Kidney epithelial cell (primary cell): ENCODE results near the gene NUP155. TPM values are rescaled to one million over a fixed set of nuclear protein-coding genes. Genes with fewer than 3 reads are reported as not detected.

Experiments
- DNase-seq: peaks from one replicate; pipeline ENCODE4 v3.0.0-alpha.2; 2010; ENCODE audit warnings: low read depth
- H3K27me3 ChIP-seq: 2 replicates; pipeline ENCODE4 v1.6.0; 2011; ENCODE audit warnings: low read length; ENCODE audit not compliant: control insufficient read depth, insufficient read depth
- H3K36me3 ChIP-seq: 2 replicates; pipeline ENCODE4 v1.5.1; 2011; ENCODE audit warnings: low read length; ENCODE audit not compliant: control insufficient read depth, insufficient read depth
- H3K4me3 ChIP-seq: 2 replicates; pipeline ENCODE4 v1.5.1; 2011; ENCODE audit warnings: low read depth, mild to moderate bottlenecking, control low read depth, low read length
- total RNA-seq: library from RNA; depleted of rRNA; stranded (reverse); fragments of >200 nt; gene quantifications from 2 replicates; pipeline ENCODE4 v1.2.3, GENCODE V29; 2015
- TF ChIP-seq, protein P1 (sequence below): IDR thresholded peaks from 2 replicates; pipeline ENCODE4 v1.5.1; 2011; ENCODE audit warnings: mild to moderate bottlenecking, moderate library complexity, low read length, control low read depth, inconsistent platforms; ENCODE audit not compliant: insufficient read depth, poor library complexity, severe bottlenecking

Gene NUP155
- total RNA-seq, 1 donor from 2014 or later, result 25.3 TPM

DNA sequence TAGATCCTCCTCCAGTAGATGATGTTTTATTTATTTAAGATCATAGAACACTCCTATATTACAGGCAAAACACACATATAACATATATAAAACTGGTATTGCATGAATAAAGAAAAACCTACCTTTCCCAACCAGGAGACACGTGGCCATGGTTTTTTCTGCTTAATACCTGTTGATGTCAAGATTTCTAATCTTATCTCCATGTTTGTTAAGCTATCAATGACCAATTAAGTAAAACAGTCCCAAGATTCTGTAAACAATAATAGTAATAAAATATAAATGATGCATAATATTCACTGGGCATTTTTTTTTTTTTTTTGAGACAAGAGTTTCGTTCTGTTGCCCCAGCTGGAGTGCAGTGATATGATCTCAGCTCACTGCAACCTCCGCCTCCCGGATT is 123.4 kb downstream of the NUP155 start:
- Histone ChIP-seq H3K36me3 (no peaks in the 10 kb centered on the region), H3K27me3 (no peaks in the 10 kb centered on the region), H3K4me3 (no peak overlapping the region)
- TF ChIP-seq, protein P1, sequence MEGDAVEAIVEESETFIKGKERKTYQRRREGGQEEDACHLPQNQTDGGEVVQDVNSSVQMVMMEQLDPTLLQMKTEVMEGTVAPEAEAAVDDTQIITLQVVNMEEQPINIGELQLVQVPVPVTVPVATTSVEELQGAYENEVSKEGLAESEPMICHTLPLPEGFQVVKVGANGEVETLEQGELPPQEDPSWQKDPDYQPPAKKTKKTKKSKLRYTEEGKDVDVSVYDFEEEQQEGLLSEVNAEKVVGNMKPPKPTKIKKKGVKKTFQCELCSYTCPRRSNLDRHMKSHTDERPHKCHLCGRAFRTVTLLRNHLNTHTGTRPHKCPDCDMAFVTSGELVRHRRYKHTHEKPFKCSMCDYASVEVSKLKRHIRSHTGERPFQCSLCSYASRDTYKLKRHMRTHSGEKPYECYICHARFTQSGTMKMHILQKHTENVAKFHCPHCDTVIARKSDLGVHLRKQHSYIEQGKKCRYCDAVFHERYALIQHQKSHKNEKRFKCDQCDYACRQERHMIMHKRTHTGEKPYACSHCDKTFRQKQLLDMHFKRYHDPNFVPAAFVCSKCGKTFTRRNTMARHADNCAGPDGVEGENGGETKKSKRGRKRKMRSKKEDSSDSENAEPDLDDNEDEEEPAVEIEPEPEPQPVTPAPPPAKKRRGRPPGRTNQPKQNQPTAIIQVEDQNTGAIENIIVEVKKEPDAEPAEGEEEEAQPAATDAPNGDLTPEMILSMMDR, result no peak
- no peak for DNase-seq

DNA sequence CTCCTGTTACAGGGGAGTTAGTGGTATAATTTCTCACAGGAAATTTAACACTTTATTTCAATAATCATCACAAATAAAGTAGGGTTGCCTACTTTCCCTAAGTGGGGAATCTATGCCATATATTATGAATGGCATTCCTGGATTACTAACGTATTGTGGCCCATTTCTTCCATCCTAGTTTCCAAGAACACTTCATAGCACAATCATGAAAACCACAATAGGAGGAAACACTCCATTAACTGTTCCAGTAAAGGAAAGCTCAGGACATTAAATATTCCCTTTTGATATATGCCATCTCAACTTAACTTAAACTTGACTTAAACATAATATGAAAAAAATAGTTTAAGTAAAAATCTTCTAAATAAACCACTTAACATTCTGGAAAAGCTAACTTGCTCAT is 123.9 kb downstream of the NUP155 start:
- no peaks in the 10 kb centered on the region for H3K27me3 ChIP-seq
- no peak overlapping the region for H3K4me3 ChIP-seq
- TF ChIP-seq, protein P1, result no peak
- H3K36me3 ChIP-seq, result no peaks in the 10 kb centered on the region
- DNase-seq, result no peak

Other genes starting within 250 kb of the NUP155 start
- gene CPLANE1, start 121.7 kb downstream of the NUP155 start, total RNA-seq, result 14.0 and 19.6 TPM in 2 replicates
- 19.6 and 20.9 TPM in 2 replicates for gene WDR70, start 8.2 kb upstream of the NUP155 start, total RNA-seq